ENCODE data around the gene FKBP7.

Gene FKBP7

DNA sequence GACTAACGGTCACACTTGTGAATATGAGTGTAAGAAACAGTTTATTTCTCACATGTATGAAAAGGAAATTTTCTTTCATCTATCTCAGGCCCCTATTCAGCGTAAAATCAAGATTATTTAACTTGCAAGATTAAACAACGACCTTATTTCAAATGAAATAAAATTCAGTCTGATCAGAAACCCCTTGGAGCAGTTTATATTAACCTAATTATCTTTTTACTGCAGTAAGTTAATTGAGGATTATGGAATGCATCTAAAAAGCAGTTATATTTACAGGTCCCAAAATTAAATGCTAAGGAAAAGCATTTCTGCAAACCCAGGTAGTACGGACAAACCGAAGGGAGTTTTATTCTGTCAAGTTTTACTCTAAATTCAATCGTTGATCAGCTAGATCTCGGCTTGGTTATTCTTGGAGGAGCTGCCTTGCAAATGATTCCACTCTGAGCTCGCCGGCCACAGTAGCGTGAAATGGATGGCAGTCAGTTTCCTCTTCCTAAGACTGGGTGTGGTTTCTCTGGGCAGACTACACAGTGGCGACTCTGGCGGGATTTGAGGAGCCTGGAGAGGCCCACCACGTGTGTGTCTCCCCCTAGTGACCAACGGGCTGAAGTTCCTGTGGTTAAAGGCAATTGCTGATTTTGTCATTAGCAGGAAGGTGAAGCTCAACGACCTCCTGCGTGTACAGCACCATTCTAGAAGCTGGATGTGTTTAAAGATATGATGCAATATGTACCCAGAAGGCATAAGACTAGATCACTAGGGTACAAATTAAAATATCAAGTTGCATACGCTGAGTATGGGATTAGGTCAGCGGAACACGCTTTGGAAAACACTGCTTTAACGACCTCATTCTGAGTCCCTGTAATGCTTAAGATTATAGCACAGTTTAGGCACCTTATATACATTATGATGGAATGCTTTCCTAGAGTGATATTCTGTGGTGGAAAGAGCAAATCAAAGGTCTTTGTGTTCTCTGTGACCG lies 63.8 kb downstream of the FKBP7 start:
- peak; percentile 97 for DNase-seq (ENCODE audit: low read depth)
- H3K4me3 ChIP-seq (ENCODE audit: low read depth, low read length), result peak overlapping the region; percentile 61

Data from skeletal muscle cell (primary cell).